ENCODE data around the gene NECAP2. TPM values are rescaled to one million over a fixed set of nuclear protein-coding genes. Genes with fewer than 3 reads are reported as not detected.

NECAP2 gene
- total and polyA plus RNA-seq, 2 of the 4 experiments (the other 2 are of a cell fraction) = 80.5 to 85.1 TPM

DNA sequence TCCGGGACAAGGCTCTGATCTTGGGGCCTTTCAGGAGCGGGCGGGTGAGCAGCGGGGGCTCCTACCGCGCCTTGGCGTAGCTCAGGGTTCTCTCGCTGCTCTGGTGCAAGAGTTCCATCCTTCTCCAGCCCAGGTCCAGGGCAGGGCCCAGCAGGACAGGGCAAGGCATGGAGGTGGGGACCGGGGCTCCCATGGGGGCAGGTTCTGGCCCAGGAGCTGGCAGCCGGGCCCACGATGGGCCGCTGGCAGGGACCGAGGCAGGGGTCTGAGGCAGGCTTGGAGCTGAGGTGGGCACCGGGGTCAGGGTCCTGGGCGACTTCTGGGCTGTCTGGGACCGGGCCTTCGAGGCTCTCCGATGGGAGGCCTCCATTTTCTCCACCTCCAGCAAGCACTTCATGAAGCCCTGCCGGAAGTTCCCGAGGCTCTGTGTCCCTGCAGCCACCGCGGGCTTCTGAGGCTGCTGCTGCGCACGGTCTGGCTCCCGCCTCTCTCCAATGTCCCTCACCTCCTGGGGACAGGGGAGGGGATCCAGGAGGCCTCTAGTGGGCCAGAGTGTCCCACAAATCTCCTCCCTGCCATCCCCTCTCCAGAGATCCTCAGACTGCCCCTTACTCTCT, 30.9 kb upstream of the NECAP2 start:
- Histone ChIP-seq H3K9ac (ENCODE audit: low read depth, low read length) (no peak overlapping the region), H3K4me2 (ENCODE audit: low read depth, low read length) (no peak overlapping the region), H2BK15ac (ENCODE audit: low read depth, low read length) (no peak overlapping the region), H3K23ac (ENCODE audit: low read depth, low read length) (no peak overlapping the region), H3K4me3 (ENCODE audit: insufficient read depth, low read depth, low read length) (no peak overlapping the region), H2BK120ac (ENCODE audit: low read depth, low read length) (no peak overlapping the region), H4K5ac (ENCODE audit: low read depth, low read length) (no peak overlapping the region), H3K9me3 (ENCODE audit: control insufficient read depth, insufficient read depth, low read length) (no peaks in the 10 kb centered on the region), H3K27ac (ENCODE audit: insufficient read depth, low read length) (no peak overlapping the region), H3K79me1 (ENCODE audit: low read depth in 1 of 2, low read length in 2 of 2) (no peaks in the 10 kb centered on the region), H2BK5ac (ENCODE audit: low read depth, low read length, poor library complexity, severe bottlenecking) (no peak overlapping the region), H4K8ac (ENCODE audit: low read depth in 2 of 2, low read length in 2 of 2) (no peak overlapping the region), H3K36me3 (ENCODE audit: control insufficient read depth, insufficient read depth, low read length) (no peaks in the 10 kb centered on the region), H4K20me1 (ENCODE audit: insufficient read depth, low read length) (no peaks in the 10 kb centered on the region), H3K4me1 (ENCODE audit: control insufficient read depth, insufficient read depth, low read length) (no peaks in the 10 kb centered on the region), H2AK9ac (replicated peaks; ENCODE audit: low read depth, low read length, poor library complexity) (peak overlapping the region; percentile 28), H3K27me3 (ENCODE audit: control insufficient read depth, insufficient read depth, low read length) (peaks cover 4% of the 10 kb centered on the region), H2AFZ (replicated peaks; ENCODE audit: low read length, poor library complexity) (no peak overlapping the region), H3K4ac (ENCODE audit: low read depth, low read length) (no peak overlapping the region), H2BK20ac (ENCODE audit: low read depth, low read length) (no peak overlapping the region), H3K14ac (replicated peaks; ENCODE audit: low read depth, low read length) (no peak overlapping the region), H3K18ac (ENCODE audit: low read depth, low read length) (no peak overlapping the region), H4K91ac (ENCODE audit: insufficient read depth, low read depth, low read length) (no peak overlapping the region), H3K56ac (ENCODE audit: extremely low read depth, insufficient read depth, low read length) (no peak overlapping the region), H3K9me1 (ENCODE audit: insufficient read depth, low read length) (0 out of 2 replicates have a peak, but pooled peaks cover 6% of the 10 kb centered on the region), H2AK5ac (ENCODE audit: low read depth, low read length) (no peak overlapping the region)
- ChIA-PET CTCF (interaction anchor here (0.5 kb wide), 1 partner anchor 780 kb away, joined by 5 read pairs; no protein-coding TSS in a partner anchor), POLR2A (ENCODE audit: unreplicated experiment) (no interaction called here)
- dilution Hi-C loops (cut with HindIII; ENCODE audit: low sequenced_read_pairs, unreplicated experiment) = no loop called here
- 85% methylated on average over 8 of the region's 25 CpGs; no CpG with 5 or more reads in 1 of the 2 experiments for WGBS, 2 experiments (ENCODE audit: extremely low coverage in 2 of 2, insufficient read length in 1 of 2)
- in situ Hi-C loops (cut with MboI; ENCODE audit: low sequenced_read_pairs) = no loop called here
- BruUV-seq (replicated peaks) = no TSS peak
- ATAC-seq (ENCODE audit: low read depth) (no peak), DNase-seq (no peak)
- TF ChIP-seq BHLHE40 (IDR thresholded peaks at IDR 0.05; ENCODE audit: low read depth, low read length) = no peak
- TF ChIP-seq SMC3 (IDR thresholded peaks at IDR 0.05; ENCODE audit: low read depth, low read length) = no peak
- no peak for TF ChIP-seq MAFK (IDR thresholded peaks at IDR 0.05; ENCODE audit: low read depth, low read length)
- TF ChIP-seq FOS (IDR thresholded peaks at IDR 0.05; ENCODE audit: low read depth, low read length) = no peak
- TF ChIP-seq NFE2L2 (IDR thresholded peaks at IDR 0.05; ENCODE audit: low read depth, low read length) = no peak
- TF ChIP-seq CEBPB (IDR thresholded peaks at IDR 0.05; ENCODE audit: low read depth, low read length) = no peak
- no peak for TF ChIP-seq POLR2A (IDR thresholded peaks at IDR 0.05; ENCODE audit: low read depth, low read length)
- TF ChIP-seq RFX5 (IDR thresholded peaks at IDR 0.05; ENCODE audit: low read depth, low read length) = no peak
- TF ChIP-seq CHD1 (IDR thresholded peaks at IDR 0.05; ENCODE audit: low read depth, low read length) = no peak
- no peak for TF ChIP-seq RAD21 (IDR thresholded peaks at IDR 0.05; ENCODE audit: low read length)
- TF ChIP-seq MAZ (IDR thresholded peaks at IDR 0.05; ENCODE audit: borderline replicate concordance, low read depth, low read length) = no peak
- TF ChIP-seq RCOR1 (IDR thresholded peaks at IDR 0.05; ENCODE audit: insufficient replicate concordance, low read length) = no peak
- TF ChIP-seq, protein P1, sequence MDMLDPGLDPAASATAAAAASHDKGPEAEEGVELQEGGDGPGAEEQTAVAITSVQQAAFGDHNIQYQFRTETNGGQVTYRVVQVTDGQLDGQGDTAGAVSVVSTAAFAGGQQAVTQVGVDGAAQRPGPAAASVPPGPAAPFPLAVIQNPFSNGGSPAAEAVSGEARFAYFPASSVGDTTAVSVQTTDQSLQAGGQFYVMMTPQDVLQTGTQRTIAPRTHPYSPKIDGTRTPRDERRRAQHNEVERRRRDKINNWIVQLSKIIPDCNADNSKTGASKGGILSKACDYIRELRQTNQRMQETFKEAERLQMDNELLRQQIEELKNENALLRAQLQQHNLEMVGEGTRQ (IDR thresholded peaks at IDR 0.05; ENCODE audit: low read depth, low read length) = no peak
- no peak for TF ChIP-seq MXI1 (IDR thresholded peaks at IDR 0.05; ENCODE audit: borderline replicate concordance, low read depth, low read length)
- TF ChIP-seq, protein P2, sequence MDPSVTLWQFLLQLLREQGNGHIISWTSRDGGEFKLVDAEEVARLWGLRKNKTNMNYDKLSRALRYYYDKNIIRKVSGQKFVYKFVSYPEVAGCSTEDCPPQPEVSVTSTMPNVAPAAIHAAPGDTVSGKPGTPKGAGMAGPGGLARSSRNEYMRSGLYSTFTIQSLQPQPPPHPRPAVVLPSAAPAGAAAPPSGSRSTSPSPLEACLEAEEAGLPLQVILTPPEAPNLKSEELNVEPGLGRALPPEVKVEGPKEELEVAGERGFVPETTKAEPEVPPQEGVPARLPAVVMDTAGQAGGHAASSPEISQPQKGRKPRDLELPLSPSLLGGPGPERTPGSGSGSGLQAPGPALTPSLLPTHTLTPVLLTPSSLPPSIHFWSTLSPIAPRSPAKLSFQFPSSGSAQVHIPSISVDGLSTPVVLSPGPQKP (IDR thresholded peaks at IDR 0.05; ENCODE audit: borderline replicate concordance, low read depth, low read length) = no peak
- TF ChIP-seq, protein P3, sequence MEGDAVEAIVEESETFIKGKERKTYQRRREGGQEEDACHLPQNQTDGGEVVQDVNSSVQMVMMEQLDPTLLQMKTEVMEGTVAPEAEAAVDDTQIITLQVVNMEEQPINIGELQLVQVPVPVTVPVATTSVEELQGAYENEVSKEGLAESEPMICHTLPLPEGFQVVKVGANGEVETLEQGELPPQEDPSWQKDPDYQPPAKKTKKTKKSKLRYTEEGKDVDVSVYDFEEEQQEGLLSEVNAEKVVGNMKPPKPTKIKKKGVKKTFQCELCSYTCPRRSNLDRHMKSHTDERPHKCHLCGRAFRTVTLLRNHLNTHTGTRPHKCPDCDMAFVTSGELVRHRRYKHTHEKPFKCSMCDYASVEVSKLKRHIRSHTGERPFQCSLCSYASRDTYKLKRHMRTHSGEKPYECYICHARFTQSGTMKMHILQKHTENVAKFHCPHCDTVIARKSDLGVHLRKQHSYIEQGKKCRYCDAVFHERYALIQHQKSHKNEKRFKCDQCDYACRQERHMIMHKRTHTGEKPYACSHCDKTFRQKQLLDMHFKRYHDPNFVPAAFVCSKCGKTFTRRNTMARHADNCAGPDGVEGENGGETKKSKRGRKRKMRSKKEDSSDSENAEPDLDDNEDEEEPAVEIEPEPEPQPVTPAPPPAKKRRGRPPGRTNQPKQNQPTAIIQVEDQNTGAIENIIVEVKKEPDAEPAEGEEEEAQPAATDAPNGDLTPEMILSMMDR (conservative IDR thresholded peaks at IDR 0.05; ENCODE audit: low read depth, low read length) = no peak
- intact Hi-C loops (cut with micrococcal nuclease) = no loop called here
